HEK293 (cell line): ENCODE data around the gene SRD5A1.

Source experiments
- CTCF ChIA-PET: fragments of 350-600 bp; formaldehyde crosslinking; extraction: SDS; loops from one replicate; lab custom pipeline; 2021; ENCODE audit warnings: antibody characterized with exemption; lab: Yijun Ruan, JAX
- POLR2A ChIA-PET: fragments of 300-600 bp; formaldehyde crosslinking; extraction: SDS; loops from one replicate; lab custom pipeline; 2020; ENCODE audit warnings: antibody characterized with exemption, inconsistent platforms; lab: Yijun Ruan, JAX
- H3K27ac ChIP-seq: fragments of 200-500 bp; sonication (Bioruptor generic); 2 replicates; pipeline ENCODE4 v1.5.1; 2014; ENCODE audit warnings: low read depth, low read length, control low read depth, inconsistent platforms; ENCODE audit errors: extremely low read depth
- H3K36me3 ChIP-seq, 2 experiments: fragments of 200-500 bp in 1 of 2; sonication (Bioruptor generic) in 1 of 2; 1 replicate in 1 of 2; 2 replicates in 1 of 2; pipeline ENCODE4 v1.5.1; 2014 to 2017; ENCODE audit warnings: inconsistent platforms in 2 of 2, low read length in 2 of 2; ENCODE audit not compliant: control insufficient read depth in 2 of 2, insufficient read depth in 1 of 2
- H3K4me1 ChIP-seq: fragments of 200-500 bp; sonication (Bioruptor generic); 2 replicates; pipeline ENCODE4 v1.5.1; 2014; ENCODE audit warnings: mild to moderate bottlenecking, low read length, inconsistent platforms; ENCODE audit not compliant: control insufficient read depth, insufficient read depth
- H3K4me3 ChIP-seq: 2 replicates; pipeline ENCODE4 v1.5.1; 2011; ENCODE audit warnings: low read depth, mild to moderate bottlenecking, control low read depth, low read length, moderate library complexity
- H3K9me3 ChIP-seq: fragments of 200-500 bp; sonication (Bioruptor generic); 2 replicates; pipeline ENCODE4 v1.5.1; 2014; ENCODE audit warnings: low read depth, low read length, inconsistent platforms; ENCODE audit not compliant: control insufficient read depth, insufficient read depth
- KLF9 ChIP-seq: fragments of 450-650 bp; formaldehyde crosslinking; IDR thresholded peaks from 2 replicates; pipeline ENCODE4 v1.5.1; 2016; ENCODE audit warnings: missing biosample characterization, missing genetic modification characterization, low read depth
- MYNN ChIP-seq: fragments of 450-650 bp; formaldehyde crosslinking; IDR thresholded peaks from 2 replicates; pipeline ENCODE4 v1.5.1; 2016; ENCODE audit warnings: missing biosample characterization, missing genetic modification characterization, borderline replicate concordance
- MZF1 ChIP-seq: fragments of 450-650 bp; formaldehyde crosslinking; IDR thresholded peaks from 2 replicates; pipeline ENCODE4 v1.5.1; 2017; ENCODE audit warnings: missing biosample characterization, missing genetic modification characterization, borderline replicate concordance
- ZBTB1 ChIP-seq: fragments of 450-650 bp; formaldehyde crosslinking; IDR thresholded peaks from 2 replicates; pipeline ENCODE4 v1.5.1; 2016; ENCODE audit warnings: missing biosample characterization, missing genetic modification characterization
- ZBTB17 ChIP-seq: fragments of 450-650 bp; formaldehyde crosslinking; IDR thresholded peaks from 2 replicates; pipeline ENCODE4 v1.5.1; 2016; ENCODE audit warnings: missing biosample characterization, missing genetic modification characterization
- ZNF140 ChIP-seq: fragments of 450-650 bp; formaldehyde crosslinking; IDR thresholded peaks from 2 replicates; pipeline ENCODE4 v1.5.1; 2016; ENCODE audit warnings: missing biosample characterization, missing genetic modification characterization
- ZNF19 ChIP-seq: fragments of 450-650 bp; formaldehyde crosslinking; IDR thresholded peaks from 2 replicates; pipeline ENCODE4; 2016; ENCODE audit warnings: missing biosample characterization, missing genetic modification characterization, low read depth
- ZNF202 ChIP-seq: fragments of 450-650 bp; formaldehyde crosslinking; IDR thresholded peaks from 2 replicates; pipeline ENCODE4 v1.5.1; 2016; ENCODE audit warnings: missing biosample characterization, missing genetic modification characterization, borderline replicate concordance
- ZNF24 ChIP-seq: fragments of 450-650 bp; formaldehyde crosslinking; IDR thresholded peaks from 2 replicates; pipeline ENCODE4 v1.5.1; 2016; ENCODE audit warnings: missing biosample characterization, missing genetic modification characterization
- ZNF341 ChIP-seq: fragments of 450-650 bp; formaldehyde crosslinking; IDR thresholded peaks from 2 replicates; pipeline ENCODE4; 2016; ENCODE audit warnings: low read depth, missing biosample characterization, missing genetic modification characterization
- ZNF416 ChIP-seq: fragments of 450-650 bp; formaldehyde crosslinking; IDR thresholded peaks from 2 replicates; pipeline ENCODE4 v1.5.1; 2016; ENCODE audit warnings: missing biosample characterization, missing genetic modification characterization
- ZNF426 ChIP-seq: fragments of 450-650 bp; formaldehyde crosslinking; IDR thresholded peaks from 2 replicates; pipeline ENCODE4 v1.5.1; 2017; ENCODE audit warnings: missing biosample characterization, missing genetic modification characterization, mild to moderate bottlenecking, inconsistent platforms, moderate library complexity
- ZNF514 ChIP-seq: fragments of 450-650 bp; formaldehyde crosslinking; IDR thresholded peaks from 2 replicates; pipeline ENCODE4 v1.5.1; 2016; ENCODE audit warnings: missing biosample characterization, missing genetic modification characterization
- ZNF548 ChIP-seq: fragments of 450-650 bp; formaldehyde crosslinking; IDR thresholded peaks from 2 replicates; pipeline ENCODE4 v1.5.1; 2016; ENCODE audit warnings: missing biosample characterization, missing genetic modification characterization
- ZNF623 ChIP-seq: fragments of 450-650 bp; formaldehyde crosslinking; IDR thresholded peaks from 2 replicates; pipeline ENCODE4 v1.5.1; 2016; ENCODE audit warnings: missing biosample characterization, missing genetic modification characterization
- ZNF747 ChIP-seq: fragments of 450-650 bp; formaldehyde crosslinking; IDR thresholded peaks from 2 replicates; pipeline ENCODE4 v1.5.1; 2016; ENCODE audit warnings: missing biosample characterization, missing genetic modification characterization
- ZNF792 ChIP-seq: fragments of 450-650 bp; formaldehyde crosslinking; IDR thresholded peaks from 2 replicates; pipeline ENCODE4 v1.5.1; 2016; ENCODE audit warnings: missing biosample characterization, missing genetic modification characterization
- ZNF837 ChIP-seq: fragments of 450-650 bp; formaldehyde crosslinking; IDR thresholded peaks from 2 replicates; pipeline ENCODE4 v1.5.1; 2016; ENCODE audit warnings: missing biosample characterization, missing genetic modification characterization
- ZSCAN30 ChIP-seq: fragments of 450-650 bp; IDR thresholded peaks from 2 replicates; pipeline ENCODE4 v1.5.1; 2018; ENCODE audit warnings: missing biosample characterization, mild to moderate bottlenecking, missing genetic modification characterization, moderate library complexity
- ZXDB ChIP-seq: fragments of 450-650 bp; formaldehyde crosslinking; IDR thresholded peaks from 2 replicates; pipeline ENCODE4 v1.5.1; 2016; ENCODE audit warnings: missing biosample characterization, missing genetic modification characterization
- TF ChIP-seq, protein P1 (sequence below): fragments of 450-650 bp; formaldehyde crosslinking; IDR thresholded peaks from 2 replicates; pipeline ENCODE4 v1.5.1; 2016; ENCODE audit warnings: missing biosample characterization, missing genetic modification characterization
- TF ChIP-seq, protein P2 (sequence below): fragments of 450-650 bp; formaldehyde crosslinking; IDR thresholded peaks from 2 replicates; pipeline ENCODE4 v1.5.1; 2016; ENCODE audit warnings: missing biosample characterization, missing genetic modification characterization
- TF ChIP-seq, protein P3 (sequence below): fragments of 450-650 bp; formaldehyde crosslinking; IDR thresholded peaks from 2 replicates; pipeline ENCODE4 v1.5.1; 2017; ENCODE audit warnings: missing biosample characterization, missing genetic modification characterization

SRD5A1 gene

DNA sequence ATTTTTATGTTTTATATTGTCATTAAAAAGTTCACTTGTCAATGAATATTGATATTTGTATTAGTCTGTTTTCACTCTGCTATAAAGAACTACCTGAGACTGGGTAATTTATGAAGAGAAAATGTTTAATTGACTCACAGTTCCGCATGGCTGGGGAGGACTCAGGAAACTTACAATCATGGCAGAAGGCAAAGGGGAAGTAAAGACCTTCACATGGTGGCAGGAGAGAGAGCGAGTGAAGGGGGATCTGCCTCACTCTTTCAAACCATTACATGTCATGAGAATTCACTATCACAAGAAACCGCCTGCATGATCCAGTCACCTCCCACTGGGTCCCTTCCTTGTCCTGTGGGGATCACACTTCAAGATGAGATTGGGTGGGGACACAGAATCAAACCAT is 27.4 kb downstream of the SRD5A1 start:
- H3K4me1 ChIP-seq: no peaks in the 10 kb centered on the region
- H3K4me3 ChIP-seq: no peak overlapping the region
- peaks cover 8 to 22% of the 10 kb centered on the region in 2 experiments; a peak in 2 of 3 replicates for H3K36me3 ChIP-seq
- H3K27ac ChIP-seq: no peak overlapping the region
- TF ChIP-seq ZNF837 (no peak), ZNF548 (tag by site-specific recombination) (no peak), ZXDB (tag by site-specific recombination) (no peak), ZNF623 (no peak), ZNF792 (no peak), ZBTB1 (tag by site-specific recombination) (no peak), ZNF24 (tag by site-specific recombination) (no peak), ZNF416 (tag by site-specific recombination) (no peak), ZSCAN30 (tag by site-specific recombination) (no peak), ZNF426 (no peak), ZBTB17 (no peak), MYNN (tag by site-specific recombination) (no peak), KLF9 (tag by site-specific recombination) (no peak), ZNF747 (tag by site-specific recombination) (no peak)
- TF ChIP-seq, protein P1, sequence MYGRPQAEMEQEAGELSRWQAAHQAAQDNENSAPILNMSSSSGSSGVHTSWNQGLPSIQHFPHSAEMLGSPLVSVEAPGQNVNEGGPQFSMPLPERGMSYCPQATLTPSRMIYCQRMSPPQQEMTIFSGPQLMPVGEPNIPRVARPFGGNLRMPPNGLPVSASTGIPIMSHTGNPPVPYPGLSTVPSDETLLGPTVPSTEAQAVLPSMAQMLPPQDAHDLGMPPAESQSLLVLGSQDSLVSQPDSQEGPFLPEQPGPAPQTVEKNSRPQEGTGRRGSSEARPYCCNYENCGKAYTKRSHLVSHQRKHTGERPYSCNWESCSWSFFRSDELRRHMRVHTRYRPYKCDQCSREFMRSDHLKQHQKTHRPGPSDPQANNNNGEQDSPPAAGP (tag by site-specific recombination): no peak
- TF ChIP-seq, protein P2, sequence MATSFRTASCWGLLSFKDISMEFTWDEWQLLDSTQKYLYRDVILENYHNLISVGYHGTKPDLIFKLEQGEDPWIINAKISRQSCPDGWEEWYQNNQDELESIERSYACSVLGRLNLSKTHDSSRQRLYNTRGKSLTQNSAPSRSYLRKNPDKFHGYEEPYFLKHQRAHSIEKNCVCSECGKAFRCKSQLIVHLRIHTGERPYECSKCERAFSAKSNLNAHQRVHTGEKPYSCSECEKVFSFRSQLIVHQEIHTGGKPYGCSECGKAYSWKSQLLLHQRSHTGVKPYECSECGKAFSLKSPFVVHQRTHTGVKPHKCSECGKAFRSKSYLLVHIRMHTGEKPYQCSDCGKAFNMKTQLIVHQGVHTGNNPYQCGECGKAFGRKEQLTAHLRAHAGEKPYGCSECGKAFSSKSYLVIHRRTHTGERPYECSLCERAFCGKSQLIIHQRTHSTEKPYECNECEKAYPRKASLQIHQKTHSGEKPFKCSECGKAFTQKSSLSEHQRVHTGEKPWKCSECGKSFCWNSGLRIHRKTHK (tag by site-specific recombination): no peak
- ChIA-PET POLR2A (no interaction called here), CTCF (no interaction called here)
- no peaks in the 10 kb centered on the region for H3K9me3 ChIP-seq

DNA sequence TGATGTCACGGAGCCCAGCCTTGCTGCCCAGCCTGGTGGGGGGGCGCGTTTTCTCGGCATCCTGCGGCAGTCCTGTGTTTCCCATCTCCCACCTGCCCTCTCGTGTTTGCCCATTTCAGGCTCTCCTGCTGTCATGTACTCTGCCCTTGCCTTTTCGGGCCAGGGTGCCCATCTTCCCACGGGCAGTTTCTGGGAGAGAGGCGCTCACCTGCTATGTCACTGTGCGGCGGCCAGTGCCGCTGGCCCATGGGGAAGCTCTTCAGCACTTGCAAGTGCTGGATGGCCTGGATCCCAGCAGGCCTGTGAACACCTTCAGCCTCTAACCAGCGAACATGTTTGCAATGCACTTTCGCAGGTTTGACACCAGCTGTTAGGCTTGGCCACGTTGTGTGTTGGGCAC is 33.5 kb downstream of the SRD5A1 start:
- Histone ChIP-seq H3K4me1 (no peaks in the 10 kb centered on the region), H3K4me3 (no peak overlapping the region), H3K9me3 (no peaks in the 10 kb centered on the region), H3K27ac (no peak overlapping the region), H3K36me3 (peaks cover 0 to 9% of the 10 kb centered on the region in 2 experiments; a peak in 2 of 3 replicates)
- POLR2A ChIA-PET: no interaction called here
- CTCF ChIA-PET: no interaction called here
- TF ChIP-seq MZF1 (tag by site-specific recombination) (no peak), ZNF202 (tag by site-specific recombination) (0 out of 2 replicates have a peak, but pooled peaks have one; percentile 41)

DNA sequence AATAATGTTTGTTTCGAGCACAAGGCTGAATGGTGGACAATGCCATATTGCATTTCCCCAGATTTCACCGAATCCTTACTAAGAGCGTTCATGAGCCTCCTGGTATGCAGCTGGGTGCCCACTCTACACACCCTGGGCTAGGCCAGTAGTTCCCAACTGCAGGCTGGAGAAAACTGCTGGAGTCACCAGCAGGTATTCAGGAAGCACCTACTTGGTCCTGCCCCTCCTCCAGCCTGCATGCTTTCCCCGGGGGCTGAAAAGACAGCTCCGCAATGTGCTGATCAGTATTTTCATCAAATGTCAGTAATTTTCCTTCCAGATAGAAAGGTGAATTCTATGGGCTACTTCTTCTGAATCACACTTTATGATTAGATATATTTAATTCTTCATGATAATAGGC is 34.4 kb downstream of the SRD5A1 start:
- POLR2A ChIA-PET: no interaction called here
- Histone ChIP-seq H3K4me3 (no peak overlapping the region), H3K4me1 (no peaks in the 10 kb centered on the region), H3K27ac (no peak overlapping the region), H3K9me3 (no peaks in the 10 kb centered on the region), H3K36me3 (peaks cover 0 to 9% of the 10 kb centered on the region in 2 experiments; a peak in 2 of 3 replicates)
- CTCF ChIA-PET: no interaction called here
- TF ChIP-seq, protein P3, sequence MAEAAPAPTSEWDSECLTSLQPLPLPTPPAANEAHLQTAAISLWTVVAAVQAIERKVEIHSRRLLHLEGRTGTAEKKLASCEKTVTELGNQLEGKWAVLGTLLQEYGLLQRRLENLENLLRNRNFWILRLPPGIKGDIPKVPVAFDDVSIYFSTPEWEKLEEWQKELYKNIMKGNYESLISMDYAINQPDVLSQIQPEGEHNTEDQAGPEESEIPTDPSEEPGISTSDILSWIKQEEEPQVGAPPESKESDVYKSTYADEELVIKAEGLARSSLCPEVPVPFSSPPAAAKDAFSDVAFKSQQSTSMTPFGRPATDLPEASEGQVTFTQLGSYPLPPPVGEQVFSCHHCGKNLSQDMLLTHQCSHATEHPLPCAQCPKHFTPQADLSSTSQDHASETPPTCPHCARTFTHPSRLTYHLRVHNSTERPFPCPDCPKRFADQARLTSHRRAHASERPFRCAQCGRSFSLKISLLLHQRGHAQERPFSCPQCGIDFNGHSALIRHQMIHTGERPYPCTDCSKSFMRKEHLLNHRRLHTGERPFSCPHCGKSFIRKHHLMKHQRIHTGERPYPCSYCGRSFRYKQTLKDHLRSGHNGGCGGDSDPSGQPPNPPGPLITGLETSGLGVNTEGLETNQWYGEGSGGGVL (tag by site-specific recombination): no peak
- TF ChIP-seq ZNF19 (tag by site-specific recombination) (no peak), ZNF514 (tag by site-specific recombination) (no peak), ZNF140 (tag by site-specific recombination) (no peak), ZNF341 (tag by site-specific recombination) (no peak)
